Measurements from ENCODE around the gene MAGEA9B. TPM values are rescaled to one million over a fixed set of nuclear protein-coding genes. Genes with fewer than 3 reads are reported as not detected.
"Not testable (repeated sequence)": the region's sequence is repeated elsewhere in the genome, so short reads cannot be mapped to it uniquely, and the experiment has no call there.

MAGEA9B gene
- polyA plus RNA-seq, 12 donors, result not detected

DNA sequence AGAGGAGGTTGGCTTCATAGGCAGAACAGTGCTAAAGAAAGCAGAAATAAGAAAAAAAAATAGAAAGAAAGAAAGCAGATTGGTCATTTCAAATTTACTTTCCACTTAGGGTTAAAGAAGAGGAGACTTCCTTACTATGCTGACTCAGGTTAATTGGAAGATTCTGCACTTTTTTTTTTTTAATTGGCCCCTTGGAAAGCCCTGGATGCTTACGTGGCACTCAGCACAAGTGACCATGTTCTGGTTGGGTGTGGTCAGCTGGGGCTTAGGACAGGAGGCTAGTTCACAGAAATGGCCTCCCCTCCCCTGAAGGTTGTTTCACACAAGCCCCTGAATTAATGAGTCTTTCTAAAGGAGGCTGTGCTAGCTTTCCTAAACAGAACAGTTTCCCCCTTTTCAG is 14.5 kb downstream of the MAGEA9B start:
- DNase-seq, result no peak

DNA sequence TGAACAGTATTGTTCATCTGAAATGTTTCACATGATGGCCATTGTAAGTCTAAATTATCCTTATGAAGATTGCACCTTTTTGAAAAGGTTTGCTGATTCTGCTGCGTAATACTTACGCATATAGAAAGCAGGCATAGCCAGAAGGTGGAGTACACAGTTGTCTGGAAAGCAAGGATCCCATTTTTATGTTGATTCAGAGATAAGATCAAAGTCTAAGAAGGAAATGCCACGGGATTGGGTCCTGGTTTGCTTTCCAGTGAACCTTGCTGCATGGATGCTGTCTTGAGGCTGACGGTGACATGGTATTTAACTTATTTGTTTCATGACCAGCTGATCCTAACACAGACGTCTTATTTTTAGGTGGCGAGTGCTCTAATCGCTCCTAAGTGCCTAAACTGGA is 15.5 kb downstream of the MAGEA9B start:
- no peak for DNase-seq

DNA sequence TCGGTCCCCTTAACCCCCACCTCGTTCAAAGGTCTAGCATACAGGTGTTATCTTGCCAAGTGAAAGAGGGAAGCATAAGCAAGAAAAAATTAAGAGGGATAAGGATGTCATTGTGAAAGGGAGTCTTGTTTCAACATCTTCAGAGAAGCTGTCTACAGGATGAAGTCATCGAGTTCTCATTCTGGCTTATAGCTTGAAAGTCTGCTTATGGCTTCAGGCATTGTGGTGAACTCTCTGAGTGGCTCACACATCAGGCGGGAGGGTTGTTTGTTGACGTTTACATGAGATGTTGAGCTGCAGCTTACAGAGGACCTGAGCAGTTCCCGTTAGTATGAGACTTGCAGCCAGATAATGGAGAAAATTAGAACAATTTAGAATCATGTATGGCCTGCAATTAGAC is 16.6 kb downstream of the MAGEA9B start:
- DNase-seq, result no peak

DNA sequence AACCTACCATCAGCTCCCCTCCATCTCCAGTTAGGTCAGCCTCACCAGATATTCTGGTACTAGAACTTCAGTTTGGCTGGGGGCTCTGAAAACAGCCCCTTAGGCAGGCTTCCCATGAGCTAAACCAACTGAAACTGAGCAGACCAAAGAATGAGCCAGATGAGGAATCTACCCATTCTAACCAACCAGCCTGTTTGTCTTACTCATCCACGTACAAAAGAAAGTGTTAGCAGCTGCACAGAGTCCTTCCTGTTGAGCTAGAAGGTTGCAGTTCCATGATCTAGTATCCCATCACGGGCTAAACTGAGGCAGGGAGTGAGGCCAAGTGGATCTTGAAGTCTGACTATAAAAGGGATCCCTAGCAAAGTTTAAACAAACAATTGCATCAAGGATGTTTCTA is 17.5 kb downstream of the MAGEA9B start:
- no peak for DNase-seq

DNA sequence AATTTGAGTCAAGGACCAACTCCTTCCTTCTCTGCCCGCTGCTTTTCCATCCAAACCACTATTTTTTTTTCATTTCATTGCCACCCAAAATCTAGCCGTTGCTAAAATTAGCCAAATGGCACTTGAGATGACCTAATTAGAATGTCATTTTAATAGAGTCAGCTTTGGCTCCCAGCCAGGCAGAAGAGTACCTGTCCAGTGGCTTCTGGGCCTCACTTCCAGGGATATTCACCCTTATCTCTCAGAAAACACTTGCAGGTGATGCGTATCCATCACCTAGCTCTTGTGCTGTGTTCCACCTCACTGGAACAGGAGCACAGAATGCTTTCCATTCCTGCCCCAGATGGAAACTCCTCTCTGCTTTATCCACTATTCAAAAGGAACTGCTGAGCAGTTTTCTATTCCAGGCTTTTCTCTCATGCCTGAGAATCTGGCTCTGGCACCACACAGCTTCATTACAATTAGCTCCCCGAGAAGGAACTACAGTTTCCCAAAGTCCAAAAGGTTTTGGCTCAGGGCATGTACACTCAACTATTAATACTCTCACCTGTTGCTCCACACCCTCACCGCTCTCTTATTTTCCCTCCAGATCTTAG is 18.5 kb downstream of the MAGEA9B start:
- no peak for DNase-seq

DNA sequence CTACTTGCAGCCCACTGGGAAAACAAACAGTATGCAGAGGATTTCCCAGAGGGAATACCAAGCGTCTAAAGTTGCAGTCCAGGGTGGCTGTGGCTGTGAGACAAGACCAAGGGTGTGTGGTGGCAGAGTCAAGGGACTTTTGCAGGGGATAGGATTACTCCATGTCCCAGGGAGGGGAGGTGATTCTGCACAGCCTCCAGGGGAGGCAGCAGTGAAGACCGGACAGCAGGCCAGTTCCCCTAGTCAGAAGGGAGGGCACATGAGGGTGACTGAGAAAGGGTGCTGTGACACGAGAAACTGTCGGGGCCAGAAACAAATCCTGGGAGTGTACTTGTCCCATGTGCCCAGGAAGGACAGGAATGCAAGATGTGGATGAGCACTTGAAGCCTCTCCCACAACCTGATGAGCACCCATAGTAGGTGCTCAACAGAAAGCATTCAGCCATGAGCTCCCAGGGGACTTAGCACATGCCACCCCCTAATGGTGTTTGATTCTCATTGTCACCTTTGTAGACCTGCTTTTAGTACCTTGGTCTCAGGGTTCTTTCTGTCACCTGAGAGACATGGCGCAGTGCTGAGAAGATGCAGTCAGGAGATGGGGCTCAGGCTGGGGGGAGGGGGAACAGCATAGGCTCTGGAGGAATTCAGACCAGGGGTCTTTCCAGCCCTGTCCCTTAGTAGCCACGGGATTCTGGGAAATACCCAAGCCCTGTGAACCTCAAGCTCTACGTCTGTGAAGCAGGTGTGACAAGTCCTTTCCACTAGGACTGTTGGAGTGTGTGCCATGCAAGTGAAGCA is 19.4 kb downstream of the MAGEA9B start:
- DNase-seq, result no peak

DNA sequence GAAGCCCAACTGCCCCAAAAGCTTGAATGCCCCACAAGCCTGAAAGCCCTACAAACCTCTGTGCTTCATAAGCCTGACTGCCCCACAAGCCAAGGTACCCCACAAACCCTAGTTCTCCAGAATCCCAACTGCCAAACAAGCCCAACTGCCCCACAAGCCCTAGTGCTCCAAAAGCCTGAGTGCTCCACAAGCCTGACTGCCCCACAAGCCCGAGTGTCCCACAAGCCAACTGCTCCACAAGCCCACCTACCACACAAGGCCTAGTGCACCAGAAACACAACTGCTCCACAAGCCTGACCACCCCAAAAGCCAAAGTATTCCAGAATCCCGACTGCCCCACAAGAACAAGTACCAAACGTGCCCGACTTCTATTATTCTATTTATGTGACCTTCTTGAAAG is 23.9 kb downstream of the MAGEA9B start:
- DNase-seq, result no peak

DNA sequence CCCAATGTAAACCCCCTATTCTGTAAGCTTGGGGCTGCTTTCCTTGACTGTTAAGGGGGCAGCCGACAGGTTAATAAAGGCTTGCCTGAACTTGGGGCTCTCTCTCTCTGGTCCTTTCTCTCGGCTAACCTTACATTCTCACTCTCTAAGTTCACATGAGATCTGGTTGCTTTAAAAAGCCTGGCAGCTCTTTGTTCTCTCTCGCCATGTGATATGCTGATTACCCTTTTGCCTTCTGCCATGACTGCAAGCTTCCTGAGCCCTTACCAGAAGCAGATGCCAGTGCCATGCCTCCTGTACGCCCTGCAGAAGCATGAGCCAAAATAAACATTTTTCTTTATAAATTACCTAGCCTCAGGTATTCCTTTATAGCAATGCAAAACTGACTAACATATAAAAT is 32.0 kb downstream of the MAGEA9B start:
- DNase-seq, result not testable (repeated sequence)

DNA sequence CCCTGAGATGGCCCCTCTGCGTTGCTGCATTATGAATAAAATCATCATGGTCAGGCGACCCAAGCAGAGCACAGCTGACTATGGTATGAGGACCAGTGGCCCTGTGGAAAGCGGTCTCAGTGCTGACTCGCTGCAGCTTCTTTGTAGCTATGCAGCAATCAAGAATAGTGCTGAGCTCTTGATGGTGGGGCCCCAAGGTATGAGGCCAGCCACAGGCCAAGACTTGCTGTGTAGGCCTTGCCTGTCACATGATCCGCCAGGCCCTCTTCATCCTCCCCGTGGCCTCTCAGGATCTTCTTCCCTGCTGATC is 35.4 kb downstream of the MAGEA9B start:
- DNase-seq, result not testable (repeated sequence)

DNA sequence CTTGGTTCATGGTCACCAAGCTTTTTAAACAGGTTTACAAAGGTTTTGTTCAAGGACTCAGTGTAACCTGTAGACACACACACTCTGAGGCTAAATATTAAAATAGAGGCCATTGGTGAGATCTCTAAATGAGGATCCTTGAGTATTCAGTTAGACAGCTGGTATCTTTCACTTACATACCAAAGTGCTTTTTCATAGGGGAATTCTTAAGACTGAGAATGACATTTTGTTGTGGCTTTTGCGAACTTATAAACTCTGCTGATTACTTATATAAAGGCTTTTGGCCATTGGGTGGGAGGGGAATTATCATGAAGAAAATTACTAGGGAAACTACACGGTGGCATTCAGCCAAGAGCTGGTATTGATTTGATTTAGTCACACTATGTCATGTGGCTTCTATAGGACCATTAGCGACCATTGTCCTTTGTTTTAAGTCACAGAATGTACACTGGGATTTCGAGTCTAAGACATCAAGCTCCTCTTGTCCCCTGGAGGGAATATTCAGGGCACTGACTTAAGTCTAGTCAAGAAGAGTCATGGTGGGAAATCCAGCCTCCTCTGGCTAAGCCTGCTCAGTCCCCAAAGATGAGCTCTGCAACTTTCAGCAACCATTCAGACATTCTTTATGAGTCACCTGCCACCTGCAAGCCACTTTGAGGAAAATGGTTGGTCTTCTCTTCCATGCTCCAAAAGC is 35.9 kb downstream of the MAGEA9B start:
- DNase-seq, result not testable (repeated sequence)

DNA sequence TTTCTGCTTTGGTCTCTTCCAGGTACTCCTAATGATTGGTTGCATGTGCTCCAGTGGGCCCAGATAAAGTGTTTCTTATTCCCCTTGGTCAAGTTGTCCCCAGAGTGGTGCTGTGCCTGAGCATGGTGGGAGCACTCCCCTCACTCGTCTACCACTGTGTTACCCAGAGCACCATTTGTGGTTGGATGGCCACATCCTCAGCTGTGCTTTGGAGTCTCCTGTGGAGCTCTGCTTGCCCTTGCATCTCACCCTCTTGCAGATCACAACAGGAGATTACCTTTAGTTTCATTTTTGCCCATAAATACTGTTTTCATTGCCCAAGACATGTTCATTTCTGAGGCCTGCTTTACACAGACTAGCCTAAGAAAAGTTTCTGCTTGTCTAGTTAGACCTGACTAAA is 36.8 kb downstream of the MAGEA9B start:
- not testable (repeated sequence) for DNase-seq

DNA sequence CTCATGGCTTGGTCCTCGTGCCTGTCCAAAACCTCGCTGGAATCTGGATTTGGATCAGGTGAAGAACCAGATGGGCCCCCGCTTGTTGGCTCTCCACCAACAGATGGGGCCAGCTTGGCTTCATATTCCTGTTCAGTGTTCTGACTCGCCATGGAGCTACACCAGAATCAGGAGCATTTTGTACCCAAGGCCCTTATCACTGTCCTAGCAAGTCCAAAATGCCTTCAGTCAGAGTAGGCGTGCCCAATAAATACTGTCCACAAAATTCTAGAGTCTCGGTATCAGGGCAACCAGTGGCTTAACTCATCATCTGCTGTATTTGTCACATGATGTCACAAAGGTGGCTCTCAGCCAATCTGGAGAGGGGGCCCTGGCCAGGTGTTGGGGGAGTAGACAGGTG is 37.6 kb downstream of the MAGEA9B start, which contains the start of gene HSFX3:
HSFX3 (minus strand) TSS at position 224 of the 400 bp plus-strand sequence; CDS start at position 152, 72 bp downstream.
- DNase-seq, result not testable (repeated sequence)

DNA sequence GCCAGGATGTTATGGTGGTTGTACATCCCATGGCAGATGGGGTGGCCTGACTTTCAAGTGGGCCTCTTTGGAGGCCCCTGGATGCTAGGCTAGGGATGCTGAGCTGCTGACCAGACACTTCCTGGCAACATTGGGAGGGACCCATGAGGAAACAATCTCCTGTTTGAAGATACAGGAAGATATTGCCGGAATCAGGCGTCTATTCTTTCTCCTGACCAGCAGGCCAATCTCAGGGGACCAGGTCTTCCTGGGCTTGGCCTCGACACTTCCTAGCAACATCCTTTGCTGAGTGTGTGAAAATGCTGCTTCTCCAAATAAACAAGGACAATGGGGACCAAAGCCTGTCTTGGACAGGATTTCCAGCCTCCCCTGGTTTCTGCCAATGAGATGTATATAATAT is 39.5 kb downstream of the MAGEA9B start:
- DNase-seq, result not testable (repeated sequence)

DNA sequence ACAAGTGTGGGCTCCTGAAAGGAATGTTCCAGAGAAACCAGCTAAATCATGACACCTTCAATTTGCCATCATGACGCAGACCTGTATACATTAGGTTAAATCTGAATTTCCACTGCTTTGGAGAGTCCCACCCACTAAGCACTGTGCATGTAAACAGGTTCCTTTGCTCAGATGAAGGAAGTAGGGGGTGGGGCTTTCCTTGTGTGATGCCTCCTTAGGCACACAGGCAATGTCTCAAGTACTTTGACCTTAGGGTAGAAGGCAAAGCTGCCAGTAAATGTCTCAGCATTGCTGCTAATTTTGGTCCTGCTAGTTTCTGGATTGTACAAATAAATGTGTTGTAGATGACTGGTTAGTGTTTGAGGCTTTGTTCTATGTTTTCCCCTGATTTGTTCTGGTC is 40.3 kb downstream of the MAGEA9B start:
- DNase-seq, result not testable (repeated sequence)

DNA sequence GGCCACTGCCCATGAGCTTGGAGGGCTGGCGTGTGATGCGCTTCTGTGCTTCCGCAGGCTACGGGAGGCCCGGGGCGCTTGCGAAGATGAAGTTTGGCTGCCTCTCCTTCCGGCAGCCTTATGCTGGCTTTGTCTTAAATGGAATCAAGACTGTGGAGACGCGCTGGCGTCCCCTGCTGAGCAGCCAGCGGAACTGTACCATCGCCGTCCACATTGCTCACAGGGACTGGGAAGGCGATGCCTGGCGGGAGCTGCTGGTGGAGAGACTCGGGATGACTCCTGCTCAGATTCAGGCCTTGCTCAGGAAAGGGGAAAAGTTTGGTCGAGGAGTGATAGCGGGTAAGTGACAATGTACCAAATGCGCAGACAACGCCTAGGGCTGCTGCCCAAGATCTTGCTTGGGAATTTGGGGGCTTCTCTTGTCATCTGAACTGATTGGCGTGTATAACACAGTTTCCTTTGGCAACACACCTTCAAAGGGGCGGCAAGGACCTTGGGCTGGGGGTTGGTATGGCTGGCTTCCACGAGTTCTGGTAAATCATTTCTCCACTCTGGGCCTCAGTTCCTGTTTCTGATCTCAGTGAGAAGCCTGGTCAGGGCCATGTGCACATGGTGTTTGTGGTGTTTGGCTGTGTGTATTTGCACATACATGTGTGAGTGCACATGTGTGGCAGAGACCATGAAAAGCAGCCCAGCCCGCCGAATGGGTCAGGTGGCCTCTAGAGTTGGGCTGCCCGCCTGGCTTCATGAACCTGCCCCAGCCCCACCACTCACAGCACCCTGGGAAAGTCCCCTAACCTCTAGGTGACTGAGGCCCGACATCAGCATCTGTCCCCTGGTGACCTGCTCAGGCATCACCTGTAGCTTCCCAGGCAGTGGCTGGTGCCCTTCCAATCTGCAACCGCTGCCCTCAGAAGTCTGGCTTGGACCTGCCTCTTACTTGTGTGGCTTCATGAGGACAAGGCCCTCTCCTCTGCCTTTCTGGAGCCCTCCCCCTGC is 41.4 kb downstream of the MAGEA9B start:
- DNase-seq, result not testable (repeated sequence)

DNA sequence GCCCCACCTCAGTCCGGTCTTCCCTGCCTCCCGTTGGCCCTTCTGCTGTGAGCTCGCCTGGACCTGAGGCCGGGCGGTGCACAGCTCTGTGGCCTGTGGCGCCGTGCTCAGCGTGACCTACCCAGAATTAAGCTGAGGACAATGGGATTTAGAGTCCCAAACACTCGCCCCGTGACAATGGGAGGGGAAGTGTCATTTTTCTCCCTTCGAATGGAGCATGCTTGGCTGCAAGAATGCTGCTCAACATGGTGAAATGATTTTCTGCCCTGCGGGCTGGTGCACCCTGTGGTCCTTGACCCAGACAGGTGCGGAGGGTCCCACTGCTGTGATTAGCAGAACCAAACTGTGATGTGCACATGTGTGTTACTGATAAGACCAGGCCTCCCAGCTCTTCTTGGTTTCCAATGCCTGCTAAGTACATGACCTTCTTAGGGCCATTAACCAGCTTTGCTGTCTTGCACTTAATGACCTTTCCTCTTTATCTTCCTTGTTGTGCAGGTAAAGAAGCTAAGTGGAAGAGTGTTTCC is 45.7 kb downstream of the MAGEA9B start:
- no peak for DNase-seq

DNA sequence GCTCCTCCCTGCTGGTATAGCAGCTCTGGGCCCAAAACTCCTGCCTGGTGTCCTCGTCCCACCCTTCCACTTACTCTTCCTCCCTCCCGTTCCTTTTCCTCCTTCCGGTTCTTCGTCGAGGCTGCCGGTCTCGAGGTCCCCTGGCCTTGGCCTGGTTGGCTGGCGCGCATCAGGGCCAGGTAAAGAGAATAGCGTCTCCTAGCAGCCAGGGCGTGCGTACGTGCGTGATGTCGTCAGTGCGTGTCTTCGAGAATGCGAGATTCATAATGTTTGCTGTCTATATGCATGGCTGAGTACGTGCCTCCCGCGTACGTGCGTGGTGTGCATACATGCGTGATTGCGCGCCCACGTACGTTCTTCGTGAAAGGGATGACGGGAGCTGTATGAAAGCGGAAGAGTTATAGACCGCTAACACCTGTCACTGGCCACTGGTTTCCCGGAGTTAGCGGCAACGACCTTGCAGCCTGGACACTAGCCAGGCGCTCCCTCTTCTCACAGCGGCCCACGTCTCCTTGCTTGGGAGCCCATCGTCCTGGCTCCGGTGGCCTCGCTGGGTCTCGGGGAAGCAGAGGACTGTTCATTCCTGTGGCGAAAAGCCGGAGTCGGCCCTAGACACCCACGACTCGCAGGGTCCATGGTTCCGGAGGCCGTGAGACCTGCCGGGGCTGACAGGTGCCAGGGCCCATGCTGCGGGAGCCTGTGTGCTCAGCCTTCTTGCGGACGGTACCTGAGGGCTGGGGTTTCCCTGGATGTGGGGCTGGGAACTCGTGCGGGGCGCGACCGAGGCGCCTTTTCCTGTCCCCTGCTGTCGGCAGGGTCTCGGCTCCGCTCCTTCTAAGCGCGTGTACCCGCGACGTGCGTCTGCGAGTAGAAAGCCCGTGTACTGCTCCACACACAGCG is 46.4 kb downstream of the MAGEA9B start, which contains the start of gene EOLA1:
EOLA1 (plus strand) TSS at position 392 of the 900 bp plus-strand sequence. CDS start 4,619 bp downstream, outside the sequence.
- peak; percentile 87 for DNase-seq

DNA sequence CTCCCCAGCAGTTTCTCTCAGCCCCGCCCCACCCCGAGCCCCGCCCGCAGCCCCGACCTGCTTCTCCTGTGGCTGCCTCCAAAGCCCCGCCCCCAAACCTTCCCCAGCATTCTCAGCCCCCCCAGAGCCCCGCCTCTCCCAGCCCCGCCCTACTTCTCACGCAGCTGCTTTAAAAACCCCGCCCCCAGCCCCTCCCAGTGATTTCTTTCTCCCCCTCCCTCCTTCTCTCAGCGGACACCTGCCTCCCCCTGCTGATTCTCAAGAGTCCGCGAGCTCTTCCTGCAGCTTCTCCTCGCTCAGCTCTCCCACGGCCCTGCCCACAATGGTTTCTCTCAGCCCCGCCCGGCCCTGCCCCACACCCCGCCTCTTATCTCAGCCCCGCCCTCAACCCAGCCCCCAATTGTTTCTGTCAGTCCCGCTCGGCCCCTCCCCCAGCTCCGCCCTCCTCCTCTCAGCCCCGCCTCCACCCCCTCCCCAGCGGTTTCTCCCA is 47.1 kb downstream of the MAGEA9B start:
- peak; percentile 88 for DNase-seq

DNA sequence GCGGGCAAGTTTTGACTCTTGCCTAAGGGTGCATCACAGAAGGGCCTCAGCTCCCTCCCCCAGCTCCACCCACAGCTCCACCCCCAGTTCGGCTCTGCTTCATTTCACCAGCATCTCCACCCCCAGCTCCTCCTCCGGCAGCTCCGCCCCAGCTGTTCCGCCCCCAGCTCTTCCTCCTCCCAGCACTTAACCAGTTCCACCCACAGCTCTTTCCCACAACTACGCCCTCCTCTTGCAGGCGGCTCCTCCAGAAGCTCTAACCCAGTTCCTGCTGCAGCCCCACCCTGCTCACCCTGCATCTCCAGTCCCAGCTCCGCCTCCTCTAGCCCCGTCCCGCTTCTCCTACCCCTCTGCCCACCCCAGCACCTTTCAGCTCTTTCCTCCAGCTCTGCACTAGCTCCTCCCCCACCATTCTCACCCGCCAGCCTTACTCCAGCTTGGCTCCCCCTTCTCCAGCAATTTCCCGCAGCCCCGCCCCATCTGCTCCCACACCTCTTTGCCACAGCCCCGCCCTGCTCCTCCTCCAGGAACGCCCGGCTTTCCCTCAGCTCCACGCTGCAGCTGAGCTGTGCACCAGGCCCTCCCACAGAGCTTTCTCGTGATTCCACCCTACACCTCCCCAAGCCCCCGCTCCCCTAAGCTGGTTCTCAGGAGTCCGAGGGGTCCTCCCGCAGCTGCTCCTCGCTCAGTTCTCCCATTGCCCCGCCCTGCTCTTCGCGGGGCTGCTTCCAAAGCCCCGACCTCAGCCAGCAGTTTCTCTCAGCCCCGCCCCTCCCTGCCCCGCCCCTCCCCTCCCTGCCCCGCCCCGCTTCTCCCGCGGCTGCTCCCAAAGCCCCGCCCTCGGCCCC is 47.8 kb downstream of the MAGEA9B start:
- peak; percentile 89 for DNase-seq
